Tibial nerve (tissue), 4 donors: ENCODE measurements around the gene MRPS10.

ENCODE experiments used
- EP300 ChIP-seq, 2 donors: sonication (generic); formaldehyde crosslinking; IDR thresholded peaks; one replicate each; pipeline ENCODE4 v1.6.1; 2017; ENCODE audit warnings: antibody characterized with exemption in 2 of 2, mild to moderate bottlenecking in 1 of 2
- POLR2A ChIP-seq, 2 donors: fragments of 450-650 bp; IDR thresholded peaks; one replicate each; pipeline ENCODE4 v1.6.1; 2017; ENCODE audit warnings: antibody characterized with exemption in 2 of 2, mild to moderate bottlenecking in 2 of 2, moderate library complexity in 2 of 2
- TF ChIP-seq, protein P1 (sequence below), 5 experiments: fragments of 200-600 bp in 3 of 5; fragments of 450-650 bp in 2 of 5; sonication (generic) in 3 of 5; IDR thresholded peaks; one replicate each; pipeline ENCODE4 v1.5.1; 2016 to 2019; ENCODE audit warnings: antibody characterized with exemption in 5 of 5, mild to moderate bottlenecking in 3 of 5, moderate library complexity in 2 of 5

DNA sequence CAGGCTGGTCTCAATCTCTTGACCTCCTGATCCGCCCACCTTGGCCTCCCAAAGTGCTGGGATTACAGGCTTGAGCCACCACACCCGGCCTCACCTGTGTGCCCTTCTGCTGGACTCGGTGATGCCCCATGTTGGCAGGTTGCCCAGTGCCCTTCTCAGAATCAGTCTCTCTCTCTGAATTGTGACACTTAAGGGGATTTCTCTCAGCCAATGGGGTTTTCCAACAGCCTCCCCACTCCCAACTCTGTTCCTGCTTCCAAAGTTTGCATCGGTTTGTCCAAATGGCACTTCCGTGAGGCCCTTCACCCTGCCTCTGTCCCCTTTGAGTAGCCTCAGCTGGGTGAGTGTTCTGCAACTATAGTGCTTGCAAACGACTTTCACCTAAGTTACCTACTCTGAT, 3.1 kb upstream of the MRPS10 start:
- TF ChIP-seq POLR2A (IDR thresholded peaks at IDR 0.05) = no peak
- TF ChIP-seq, protein P1, sequence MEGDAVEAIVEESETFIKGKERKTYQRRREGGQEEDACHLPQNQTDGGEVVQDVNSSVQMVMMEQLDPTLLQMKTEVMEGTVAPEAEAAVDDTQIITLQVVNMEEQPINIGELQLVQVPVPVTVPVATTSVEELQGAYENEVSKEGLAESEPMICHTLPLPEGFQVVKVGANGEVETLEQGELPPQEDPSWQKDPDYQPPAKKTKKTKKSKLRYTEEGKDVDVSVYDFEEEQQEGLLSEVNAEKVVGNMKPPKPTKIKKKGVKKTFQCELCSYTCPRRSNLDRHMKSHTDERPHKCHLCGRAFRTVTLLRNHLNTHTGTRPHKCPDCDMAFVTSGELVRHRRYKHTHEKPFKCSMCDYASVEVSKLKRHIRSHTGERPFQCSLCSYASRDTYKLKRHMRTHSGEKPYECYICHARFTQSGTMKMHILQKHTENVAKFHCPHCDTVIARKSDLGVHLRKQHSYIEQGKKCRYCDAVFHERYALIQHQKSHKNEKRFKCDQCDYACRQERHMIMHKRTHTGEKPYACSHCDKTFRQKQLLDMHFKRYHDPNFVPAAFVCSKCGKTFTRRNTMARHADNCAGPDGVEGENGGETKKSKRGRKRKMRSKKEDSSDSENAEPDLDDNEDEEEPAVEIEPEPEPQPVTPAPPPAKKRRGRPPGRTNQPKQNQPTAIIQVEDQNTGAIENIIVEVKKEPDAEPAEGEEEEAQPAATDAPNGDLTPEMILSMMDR (IDR thresholded peaks at IDR 0.05) = no peak
- TF ChIP-seq EP300 (IDR thresholded peaks at IDR 0.05) = no peak
